IMR-90 (cell line): ENCODE data around the gene PIKFYVE. TPM values are rescaled to one million over a fixed set of nuclear protein-coding genes. Genes with fewer than 3 reads are reported as not detected.

Experiments
- ATAC-seq: fragments of 200-7000 bp; cut with Tn5 transposase; 2 replicates; pipeline ENCODE4 v1.9.1; 2020; ENCODE audit warnings: low read depth, mild to moderate bottlenecking, moderate library complexity
- BruUV-seq: library from RNA; stranded (reverse); fragments of 400-500 nt; replicated peaks from 2 replicates; lab custom pipeline; 2021; lab: Mats Ljungman, UMichigan
- CTCF ChIA-PET: fragments of 300-600 bp; formaldehyde crosslinking; extraction: SDS; loops from one replicate; lab custom pipeline; 2021; ENCODE audit warnings: antibody characterized with exemption; lab: Yijun Ruan, JAX
- POLR2A ChIA-PET: fragments of 300-600 bp; sonication (Branson Sonifier 250); formaldehyde crosslinking; loops from one replicate; lab custom pipeline; 2022; ENCODE audit warnings: antibody characterized with exemption; ENCODE audit not compliant: unreplicated experiment; lab: Charles Lee
- DNase-seq: peaks from one replicate; pipeline ENCODE4 v3.0.0; 2013
- H2AFZ ChIP-seq: replicated peaks from 2 replicates; pipeline ENCODE3; 2013; ENCODE audit warnings: low read length, mild to moderate bottlenecking; ENCODE audit not compliant: poor library complexity
- H2AK5ac ChIP-seq: 2 replicates; pipeline ENCODE4 v1.6.1; 2013; ENCODE audit warnings: low read depth, low read length, inconsistent platforms
- H2AK9ac ChIP-seq: replicated peaks from 2 replicates; pipeline ENCODE3; 2013; ENCODE audit warnings: mild to moderate bottlenecking, low read depth, low read length, moderate library complexity; ENCODE audit not compliant: poor library complexity
- H2BK120ac ChIP-seq: 2 replicates; pipeline ENCODE4 v1.6.1; 2013; ENCODE audit warnings: low read depth, low read length, inconsistent platforms
- H2BK15ac ChIP-seq: 3 replicates; pipeline ENCODE4 v1.6.1; 2013; ENCODE audit warnings: low read depth, low read length, inconsistent platforms
- H2BK20ac ChIP-seq: 2 replicates; pipeline ENCODE4 v1.6.1; 2013; ENCODE audit warnings: low read depth, mild to moderate bottlenecking, inconsistent platforms, low read length, moderate library complexity
- H2BK5ac ChIP-seq: 2 replicates; pipeline ENCODE4 v1.6.1; 2013; ENCODE audit warnings: mild to moderate bottlenecking, low read depth, low read length, inconsistent platforms; ENCODE audit not compliant: poor library complexity, severe bottlenecking
- H3K14ac ChIP-seq: replicated peaks from 2 replicates; pipeline ENCODE4 v1.6.1; 2013; ENCODE audit warnings: low read depth, low read length, inconsistent platforms
- H3K18ac ChIP-seq: 2 replicates; pipeline ENCODE4 v1.6.1; 2013; ENCODE audit warnings: low read depth, low read length, control low read depth
- H3K23ac ChIP-seq: 2 replicates; pipeline ENCODE4 v1.6.1; 2013; ENCODE audit warnings: low read depth, low read length, inconsistent platforms
- H3K27ac ChIP-seq: 2 replicates; pipeline ENCODE4 v1.5.1; 2013; ENCODE audit warnings: mild to moderate bottlenecking, control low read depth, low read length; ENCODE audit not compliant: insufficient read depth
- H3K27me3 ChIP-seq: 2 replicates; pipeline ENCODE4 v1.6.1; 2013; ENCODE audit warnings: low read length; ENCODE audit not compliant: control insufficient read depth, insufficient read depth
- H3K36me3 ChIP-seq: 2 replicates; pipeline ENCODE4 v1.6.1; 2013; ENCODE audit warnings: low read length, mixed read lengths; ENCODE audit not compliant: control insufficient read depth, insufficient read depth
- H3K4ac ChIP-seq: 2 replicates; pipeline ENCODE4 v1.6.1; 2013; ENCODE audit warnings: low read depth, low read length, inconsistent platforms
- H3K4me1 ChIP-seq: 2 replicates; pipeline ENCODE4 v1.6.1; 2013; ENCODE audit warnings: low read length, mixed read lengths; ENCODE audit not compliant: control insufficient read depth, insufficient read depth
- H3K4me2 ChIP-seq: 2 replicates; pipeline ENCODE4 v1.6.1; 2013; ENCODE audit warnings: low read depth, mild to moderate bottlenecking, control low read depth, low read length, moderate library complexity
- H3K4me3 ChIP-seq: 2 replicates; pipeline ENCODE4 v1.5.1; 2013; ENCODE audit warnings: low read depth, mild to moderate bottlenecking, control low read depth, low read length, moderate library complexity; ENCODE audit not compliant: insufficient read depth
- H3K56ac ChIP-seq: 2 replicates; pipeline ENCODE4 v1.6.1; 2013; ENCODE audit warnings: low read length, inconsistent platforms; ENCODE audit not compliant: insufficient read depth; ENCODE audit errors: extremely low read depth
- H3K79me1 ChIP-seq, 2 experiments: 2 replicates each; pipeline ENCODE4 v1.6.1; 2013; ENCODE audit warnings: low read length in 2 of 2, inconsistent platforms in 1 of 2, low read depth in 1 of 2
- H3K9ac ChIP-seq: 2 replicates; pipeline ENCODE4 v1.6.1; 2013; ENCODE audit warnings: low read depth, low read length, control low read depth
- H3K9me1 ChIP-seq: 2 replicates; pipeline ENCODE4 v1.6.1; 2013; ENCODE audit warnings: low read length, inconsistent platforms; ENCODE audit not compliant: insufficient read depth
- H3K9me3 ChIP-seq: 2 replicates; pipeline ENCODE4 v1.6.1; 2013; ENCODE audit warnings: low read length; ENCODE audit not compliant: control insufficient read depth, insufficient read depth
- H4K20me1 ChIP-seq: 2 replicates; pipeline ENCODE4 v1.6.1; 2013; ENCODE audit warnings: low read length, inconsistent platforms; ENCODE audit not compliant: insufficient read depth
- H4K5ac ChIP-seq: 2 replicates; pipeline ENCODE4 v1.6.1; 2013; ENCODE audit warnings: mild to moderate bottlenecking, low read depth, low read length, control low read depth
- H4K8ac ChIP-seq, 2 experiments: 2 replicates each; pipeline ENCODE4 v1.6.1; 2013; ENCODE audit warnings: low read depth in 2 of 2, low read length in 2 of 2, control low read depth in 1 of 2, inconsistent platforms in 1 of 2
- H4K91ac ChIP-seq: 2 replicates; pipeline ENCODE4 v1.6.1; 2013; ENCODE audit warnings: low read depth, low read length, inconsistent platforms; ENCODE audit not compliant: insufficient read depth
- CHD1 ChIP-seq: IDR thresholded peaks from 2 replicates; pipeline ENCODE4 v1.6.1; 2012; ENCODE audit warnings: low read depth, low read length, improper control_type of control experiment
- FOS ChIP-seq: fragments of 150-350 bp; IDR thresholded peaks from 2 replicates; pipeline ENCODE4 v1.6.1; 2016; ENCODE audit warnings: low read depth, low read length
- MAFK ChIP-seq: IDR thresholded peaks from 2 replicates; pipeline ENCODE4 v1.6.1; 2012; ENCODE audit warnings: low read depth, low read length, improper control_type of control experiment
- NFE2L2 ChIP-seq: fragments of 150-350 bp; IDR thresholded peaks from 2 replicates; pipeline ENCODE4 v1.6.1; 2016; ENCODE audit warnings: low read depth, mild to moderate bottlenecking, low read length
- WGBS, 2 experiments: methylation state at CpG; one replicate each; pipeline versions ENCODE4 v1.1.5 to v1.1.7; 2013; ENCODE audit warnings: missing lambda C conversion rate in 2 of 2; ENCODE audit not compliant: insufficient read length in 1 of 2; ENCODE audit errors: extremely low coverage in 2 of 2; 5-methylcytosine and 5-hydroxymethylcytosine counted together
- dilution Hi-C: fragments of 300-500 bp; cut with HindIII; formaldehyde crosslinking; loops from one replicate; pipeline ENCODE4 v1.14.3; 2018; ENCODE audit warnings: low sequenced_read_pairs; ENCODE audit not compliant: unreplicated experiment
- in situ Hi-C: fragments of 300-500 bp; cut with MboI; formaldehyde crosslinking; loops from 3 replicates; pipeline ENCODE4 v1.14.3; 2019; ENCODE audit warnings: low sequenced_read_pairs, inconsistent platforms, mixed read lengths
- intact Hi-C: fragments of 100-400 bp; cut with micrococcal nuclease; formaldehyde crosslinking; loops from 2 replicates; pipeline ENCODE4 v1.10.0; 2022
- polyA plus RNA-seq, 3 experiments: library from polyadenylated mRNA; depleted of rRNA; stranded (reverse); fragments of >200 nt; gene quantifications; 2 replicates each; pipeline ENCODE4 v1.2.3, GENCODE V29; 2012; ENCODE audit warnings: low replicate concordance in 1 of 3
- total RNA-seq: library from RNA; depleted of rRNA; stranded (reverse); fragments of >200 nt; gene quantifications from 2 replicates; pipeline ENCODE4 v1.2.3, GENCODE V29; 2012
- TF ChIP-seq, protein P1 (sequence below): fragments of 150-350 bp; IDR thresholded peaks from 2 replicates; pipeline ENCODE4 v1.6.1; 2017; ENCODE audit warnings: mild to moderate bottlenecking, antibody characterized with exemption, low read length, low read depth

Gene PIKFYVE
- total and polyA plus RNA-seq, 2 of the 4 experiments (the other 2 are of a cell fraction): 9.3 to 34.6 TPM

- TF ChIP-seq NFE2L2: no peak
Measured at GRCh38 chr2:208358758-208359631, 92.9 kb downstream of the PIKFYVE start (continued).

- ChIA-PET CTCF (no interaction called here), POLR2A (no interaction called here)
- H3K36me3 ChIP-seq: peaks cover 10% of the 10 kb centered on the region
- H3K23ac ChIP-seq: no peak overlapping the region
- H2BK15ac ChIP-seq: no peak overlapping the region
- H3K27ac ChIP-seq: no peak overlapping the region
- intact Hi-C loops (loop anchor here (10.0 kb wide), 1 partner anchor 185 kb away; no protein-coding TSS in a partner anchor), dilution Hi-C loops (no loop called here), in situ Hi-C loops (no loop called here)
- H3K4me3 ChIP-seq: no peak overlapping the region
- no peaks in the 10 kb centered on the region for H4K20me1 ChIP-seq
- H2AK9ac ChIP-seq: no peak overlapping the region
- H3K4me2 ChIP-seq: no peak overlapping the region
- no TSS peak for BruUV-seq
- H3K14ac ChIP-seq: no peak overlapping the region
- H3K4me1 ChIP-seq: no peaks in the 10 kb centered on the region
- no peak overlapping the region for H4K5ac ChIP-seq
- no peak for DNase-seq
- H3K4ac ChIP-seq: no peak overlapping the region
- H2BK120ac ChIP-seq: no peak overlapping the region
- no CpG with 5 or more reads among the region's 17 CpGs for WGBS, 2 experiments
- no peak overlapping the region for H2BK5ac ChIP-seq
- H3K9me3 ChIP-seq: no peaks in the 10 kb centered on the region
- no peak overlapping the region for H4K91ac ChIP-seq
- no peak overlapping the region for H4K8ac ChIP-seq
- no peak for ATAC-seq
- no peak overlapping the region for H3K56ac ChIP-seq
- H3K9ac ChIP-seq: no peak overlapping the region
- no peaks in the 10 kb centered on the region; the same call in 1 of the 2 replicates for H3K27me3 ChIP-seq
- no peak overlapping the region for H2AK5ac ChIP-seq
- H2BK20ac ChIP-seq: no peak overlapping the region
- no peaks in the 10 kb centered on the region for H3K9me1 ChIP-seq
- H3K79me1 ChIP-seq: no peaks in the 10 kb centered on the region; a peak in 2 of 4 replicates
- H2AFZ ChIP-seq: peak overlapping the region; percentile 24
- TF ChIP-seq, protein P1, sequence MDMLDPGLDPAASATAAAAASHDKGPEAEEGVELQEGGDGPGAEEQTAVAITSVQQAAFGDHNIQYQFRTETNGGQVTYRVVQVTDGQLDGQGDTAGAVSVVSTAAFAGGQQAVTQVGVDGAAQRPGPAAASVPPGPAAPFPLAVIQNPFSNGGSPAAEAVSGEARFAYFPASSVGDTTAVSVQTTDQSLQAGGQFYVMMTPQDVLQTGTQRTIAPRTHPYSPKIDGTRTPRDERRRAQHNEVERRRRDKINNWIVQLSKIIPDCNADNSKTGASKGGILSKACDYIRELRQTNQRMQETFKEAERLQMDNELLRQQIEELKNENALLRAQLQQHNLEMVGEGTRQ: no peak
- TF ChIP-seq MAFK: no peak
- no peak for TF ChIP-seq FOS
- no peak for TF ChIP-seq CHD1
- no peak overlapping the region for H3K18ac ChIP-seq
Measured at GRCh38 chr2:208359632-208359986, 93.6 kb downstream of the PIKFYVE start.
